Activated CD4-positive, alpha-beta T cell treated with anti-CD3 and anti-CD28 coated beads, Interleukin-2, amount 50 U/mL, for 4 hours (primary cell): ENCODE measurements around the gene FBXW12.
A peak's percentile ranks its signal among the peaks of the same experiment; 100 is the strongest.

Source experiments
- DNase-seq, 2 experiments: peaks; one replicate each; pipeline ENCODE4 v3.0.0-alpha.2; 2020

Gene FBXW12

DNA sequence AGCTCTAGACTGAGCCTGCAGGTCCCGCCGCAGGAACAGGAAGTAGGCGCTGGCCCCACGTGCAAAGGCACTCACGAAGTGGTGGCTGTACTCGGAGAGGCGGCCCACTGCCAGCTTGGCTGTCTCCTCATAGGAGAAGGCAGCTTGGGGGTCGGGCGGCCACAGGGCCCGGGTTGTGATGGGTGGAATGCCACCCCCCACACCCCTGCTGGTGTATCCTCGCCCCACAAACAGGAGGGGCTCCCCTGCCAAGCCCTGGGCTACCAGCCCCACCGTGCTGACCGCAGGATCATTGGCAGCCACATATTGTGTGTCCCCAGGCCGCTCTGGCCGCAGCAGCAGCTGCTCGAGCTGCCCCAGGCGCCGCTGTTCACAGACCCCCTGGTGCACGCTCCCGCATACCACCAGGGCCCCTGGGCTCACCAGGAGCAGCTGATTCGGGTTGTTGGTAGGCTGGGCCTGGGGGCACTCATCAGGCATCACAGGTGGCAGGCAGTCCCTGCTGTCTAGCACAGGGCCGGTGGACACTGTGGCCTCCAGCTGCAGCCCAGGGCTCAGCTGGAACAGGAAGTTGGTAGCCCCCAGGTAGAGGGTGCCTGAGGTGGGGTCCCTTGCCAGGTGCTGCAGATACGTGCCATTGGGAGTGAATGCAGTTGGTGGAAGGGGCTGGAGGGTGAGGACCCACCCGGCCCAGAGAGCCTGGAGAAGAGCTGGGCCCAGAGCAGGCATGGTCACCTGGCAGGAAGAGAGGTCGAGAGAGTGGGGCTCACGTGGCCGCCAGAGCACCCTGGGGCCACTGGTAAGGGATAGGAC is 52.1 kb downstream of the FBXW12 start:
- DNase-seq: no peak

DNA sequence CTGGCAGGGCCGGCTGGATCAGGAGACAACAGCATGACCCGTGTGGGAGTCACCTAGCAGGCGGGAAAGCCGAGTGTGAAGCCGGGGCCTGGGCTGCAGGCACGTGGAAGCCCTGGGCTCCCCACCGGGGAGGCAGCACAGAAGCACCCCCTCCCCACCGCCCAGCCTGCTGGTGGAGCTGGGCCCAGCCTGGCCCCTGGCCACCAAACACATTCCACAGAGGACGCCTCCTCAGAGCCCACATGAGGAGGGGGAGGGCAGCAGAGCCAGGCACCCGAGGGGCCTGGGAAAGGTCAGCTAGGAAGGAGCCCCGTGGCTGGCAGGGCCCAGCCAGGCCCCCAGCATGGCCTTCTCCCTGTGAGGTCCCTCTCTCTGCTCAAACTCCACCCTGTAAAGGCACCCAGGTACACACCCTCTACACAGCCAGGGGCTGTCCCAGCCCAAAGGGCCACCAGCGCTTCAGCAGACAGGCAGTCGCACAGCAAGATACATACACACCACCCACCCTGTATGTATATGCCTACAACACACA is 53.3 kb downstream of the FBXW12 start:
- DNase-seq: no peak

GRCh38 chr3:48426401-48426909 is 54.4 kb downstream of the FBXW12 start:
- DNase-seq: no peak

DNA sequence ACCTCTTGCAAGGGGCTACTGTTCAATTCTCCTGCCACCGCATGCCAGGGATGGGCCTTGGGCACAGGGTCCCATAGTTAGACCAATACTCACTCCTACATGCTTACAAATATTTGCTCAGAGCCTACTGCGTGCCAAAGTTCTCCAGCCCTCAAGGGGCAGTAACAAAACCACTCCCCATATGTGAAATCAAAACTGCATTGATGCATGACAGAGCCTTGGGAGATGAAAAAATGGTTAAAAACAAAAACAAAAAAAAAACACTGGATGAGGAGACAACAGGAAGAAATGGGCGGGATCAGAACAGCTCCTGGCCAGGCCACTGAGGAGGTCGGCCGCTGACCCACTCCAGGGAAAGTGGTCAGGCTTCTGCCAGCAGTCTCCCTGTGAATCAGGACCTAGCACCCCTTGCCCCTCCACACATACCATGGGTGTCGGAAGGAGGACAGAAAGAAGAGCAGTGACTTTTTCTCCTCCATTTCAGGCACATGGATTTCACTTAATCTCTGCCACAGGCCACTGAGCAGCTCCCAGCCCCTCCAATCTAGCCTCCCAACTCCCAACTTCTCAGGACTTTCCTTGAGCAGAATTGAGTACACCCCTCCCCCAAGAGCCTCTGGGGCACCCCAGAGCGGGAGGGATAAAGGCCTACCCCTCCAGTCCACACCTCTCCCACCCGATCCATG is 55.1 kb downstream of the FBXW12 start:
- no peak for DNase-seq

GRCh38 chr3:48427630-48427962 is 55.6 kb downstream of the FBXW12 start:
- no peak for DNase-seq

DNA sequence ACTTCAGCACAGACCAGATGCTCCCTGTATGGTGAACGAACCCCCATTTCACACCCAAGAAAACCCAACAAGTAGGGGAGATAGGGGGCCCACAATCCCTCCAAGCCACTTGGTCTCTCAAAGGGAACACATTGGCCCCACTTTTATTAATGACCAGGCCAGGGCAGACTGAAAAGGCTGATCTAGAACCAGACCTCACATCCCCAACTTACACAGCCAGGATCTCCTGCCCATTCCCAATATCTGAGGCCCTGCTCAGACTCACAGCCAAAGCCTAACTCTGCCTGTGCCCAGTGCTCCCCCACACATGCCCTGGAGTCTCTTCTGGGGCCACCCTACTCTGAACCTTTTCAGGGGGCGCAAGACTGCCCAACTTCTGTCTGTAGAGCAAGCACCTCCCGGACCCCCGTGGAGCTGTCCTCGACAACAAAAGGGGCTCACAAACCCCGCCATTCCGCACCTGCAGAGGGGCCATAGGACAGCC is 56.1 kb downstream of the FBXW12 start:
- DNase-seq: no peak

GRCh38 chr3:48428572-48429316 is 56.7 kb downstream of the FBXW12 start:
- no peak for DNase-seq

- peak; percentile 56 to 60 for DNase-seq
These were observed 57.4 kb downstream of the FBXW12 start for GRCh38 chr3:48429317-48429959.

DNA sequence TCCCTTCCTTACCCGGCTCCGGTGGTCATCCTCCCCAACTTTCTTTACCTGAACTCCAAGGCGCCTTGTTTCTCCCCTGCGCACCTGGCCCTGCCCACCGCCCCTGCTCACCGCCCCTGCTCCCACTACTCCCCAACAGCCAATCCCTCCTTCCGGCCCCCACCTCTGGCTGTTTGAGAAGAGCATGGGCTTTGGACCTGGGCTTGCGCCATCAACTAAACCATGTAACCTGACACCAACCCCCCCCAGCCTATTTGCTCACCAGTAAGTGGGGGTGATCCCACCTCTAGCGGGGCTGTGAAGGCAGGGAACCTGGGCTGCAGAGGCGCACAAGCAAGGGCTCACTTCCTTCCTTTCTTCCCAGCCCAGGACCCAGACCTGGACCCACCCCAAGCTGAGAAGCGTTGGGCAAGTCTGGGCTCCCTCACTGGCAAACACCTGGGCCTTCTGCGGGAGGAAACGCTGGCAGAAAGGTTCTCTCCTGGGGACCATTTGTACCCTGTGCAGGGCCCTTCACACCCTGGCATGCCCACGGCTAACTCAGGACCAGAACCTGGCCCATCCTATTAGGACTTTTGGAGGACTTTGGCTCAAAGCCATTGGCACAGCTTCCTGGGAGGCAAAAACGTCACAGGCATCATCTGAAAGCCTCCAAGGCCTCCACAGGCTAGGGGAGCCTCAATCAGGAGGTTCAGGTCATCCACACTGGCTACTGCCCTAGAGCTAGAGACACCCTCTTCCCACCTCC is 58.1 kb downstream of the FBXW12 start, which contains the start of gene PLXNB1:
Gene PLXNB1 (minus strand): TSS at position 127 of the 748 bp plus-strand sequence. CDS start 5,475 bp downstream, outside the sequence.
- no peak for DNase-seq

DNA sequence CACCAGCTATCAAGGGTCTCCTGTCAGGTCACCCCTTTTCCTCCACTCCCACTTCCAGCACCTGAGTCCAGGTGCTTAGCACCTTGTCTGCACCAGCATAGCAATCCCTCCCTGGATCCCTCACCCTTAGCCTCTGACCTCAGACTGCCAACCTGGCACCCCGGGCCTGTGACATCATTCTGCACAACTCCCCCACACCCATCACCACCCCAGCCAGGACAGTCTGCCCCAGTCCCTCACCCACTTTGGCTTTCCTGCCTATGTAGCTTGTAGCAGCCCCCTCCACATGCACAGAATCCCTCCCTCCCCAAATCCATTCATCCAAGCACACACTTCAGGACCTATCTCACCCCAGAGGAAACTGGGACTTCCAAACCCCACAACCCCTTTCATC is 58.7 kb downstream of the FBXW12 start:
- no peak for DNase-seq

GRCh38 chr3:48431224-48432029 is 59.4 kb downstream of the FBXW12 start:
- DNase-seq: no peak

GRCh38 chr3:48432411-48433371 is 60.7 kb downstream of the FBXW12 start:
- DNase-seq: no peak

- DNase-seq: no peak
These were observed 61.6 kb downstream of the FBXW12 start for GRCh38 chr3:48433472-48434118.

DNA sequence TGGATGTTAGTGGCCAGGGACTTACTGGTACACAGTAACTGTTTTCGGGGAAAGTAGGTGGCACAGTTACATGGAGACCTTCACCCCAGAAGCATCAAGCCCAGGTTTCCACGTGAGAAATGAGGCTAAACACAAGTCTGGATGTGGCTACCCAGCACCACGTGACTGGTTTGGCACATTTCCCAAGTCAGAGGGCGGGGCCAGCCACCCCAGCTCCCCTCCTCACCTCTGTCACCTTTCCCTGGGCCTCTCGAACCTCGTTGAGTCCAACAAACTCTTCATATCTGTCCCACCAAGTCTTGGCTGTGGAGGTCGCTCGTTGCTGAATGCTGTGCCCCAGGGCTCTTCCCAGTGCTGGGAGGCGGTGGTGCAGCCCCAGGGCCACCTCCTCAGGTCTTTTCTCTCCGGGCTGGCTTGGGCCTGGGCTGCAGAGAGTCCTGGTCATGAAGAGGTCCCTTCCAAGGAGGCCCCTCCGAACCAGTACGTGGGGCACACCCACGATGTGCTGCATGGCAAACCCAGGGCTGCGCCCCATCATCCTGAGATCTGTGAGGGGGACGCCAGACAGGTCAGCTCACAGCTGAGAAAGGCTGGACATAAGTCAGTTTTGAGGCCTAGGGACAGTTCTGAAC is 62.7 kb downstream of the FBXW12 start:
- DNase-seq: no peak

DNA sequence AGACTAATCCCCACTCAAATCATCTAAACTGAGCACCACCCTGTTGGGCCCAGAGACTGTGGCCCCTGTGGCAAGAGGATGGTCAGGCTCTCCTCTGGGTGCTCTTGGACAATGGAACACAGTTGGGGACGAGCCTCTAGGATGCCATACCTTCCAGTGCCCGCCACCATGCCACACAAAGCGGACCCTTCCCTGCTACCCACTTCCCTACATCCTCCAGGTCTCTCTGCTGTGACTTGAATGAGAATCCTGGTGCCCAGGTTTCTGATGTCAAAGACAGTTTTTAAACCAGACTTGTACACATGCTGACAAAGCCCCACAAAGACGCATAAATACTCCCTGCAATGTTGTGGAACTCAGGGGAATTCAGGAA is 63.2 kb downstream of the FBXW12 start:
- DNase-seq: no peak

DNA sequence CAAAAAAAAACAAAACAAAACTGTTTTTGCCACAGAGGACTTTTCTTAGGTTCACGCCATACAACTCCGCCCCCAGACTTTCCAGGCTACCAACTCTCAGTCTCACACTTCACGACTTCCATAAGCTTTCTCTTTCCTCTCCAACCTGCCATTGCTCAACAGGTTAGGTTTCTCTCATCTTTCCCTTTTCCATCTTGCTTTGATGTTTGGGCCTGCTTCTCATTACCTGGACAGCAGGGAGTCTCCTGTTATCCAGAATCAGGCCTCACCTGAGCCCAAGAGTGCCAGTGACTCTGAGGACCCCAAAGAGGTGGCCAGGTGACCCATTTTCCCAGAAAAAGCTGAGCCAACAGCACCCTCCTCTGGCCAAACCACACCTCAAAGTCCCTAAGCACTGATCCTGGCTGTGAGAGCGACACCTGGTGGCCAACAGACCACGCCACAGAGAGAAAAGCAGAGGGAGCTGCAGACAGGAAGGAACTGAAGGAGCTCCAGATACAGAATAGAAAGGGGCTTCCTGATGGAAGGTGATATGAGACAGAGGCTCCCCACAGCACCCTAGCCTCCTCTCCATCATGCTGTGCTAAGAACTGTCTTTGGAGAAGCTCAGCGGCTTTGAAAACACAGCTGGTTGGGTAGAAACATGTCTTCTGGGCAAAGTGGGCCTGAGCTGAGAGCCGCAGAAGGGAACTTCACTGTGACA is 63.9 kb downstream of the FBXW12 start:
- DNase-seq: peak; percentile 81 to 85

DNA sequence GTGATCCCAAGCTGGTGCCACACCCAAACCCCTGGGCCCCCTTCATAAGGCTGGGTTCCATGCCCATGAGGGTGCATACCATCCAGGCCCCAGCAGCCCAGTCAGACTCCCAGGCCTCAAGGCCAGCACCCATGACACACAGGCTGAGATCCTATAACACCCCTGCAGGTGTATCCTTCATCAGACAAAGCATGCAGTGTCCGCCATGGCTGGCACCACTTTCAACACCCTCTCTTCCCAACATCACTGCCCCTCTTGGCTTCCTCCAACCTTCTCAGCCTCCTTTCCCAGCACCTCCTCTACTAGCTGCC is 64.4 kb downstream of the FBXW12 start:
- DNase-seq: no peak

GRCh38 chr3:48436855-48437254 is 64.8 kb downstream of the FBXW12 start:
- DNase-seq: no peak
